GM21825 (cell line): ENCODE results near the gene PLCL1.
A peak's percentile ranks its signal among the peaks of the same experiment; 100 is the strongest.

Experiments
- ATAC-seq: cut with Tn5 transposase; IDR thresholded peaks from one replicate; pipeline ENCODE4 v1.9.1; 2021; ENCODE audit warnings: mild to moderate bottlenecking, moderate library complexity; ENCODE audit not compliant: unreplicated experiment

The PLCL1 gene

GRCh38 chr2:197884252-197884651 lies 79.9 kb downstream of the PLCL1 start:
- ATAC-seq: no peak

- ATAC-seq: no peak
Observed at GRCh38 chr2:197885126-197885525, 80.7 kb downstream of the PLCL1 start.

DNA sequence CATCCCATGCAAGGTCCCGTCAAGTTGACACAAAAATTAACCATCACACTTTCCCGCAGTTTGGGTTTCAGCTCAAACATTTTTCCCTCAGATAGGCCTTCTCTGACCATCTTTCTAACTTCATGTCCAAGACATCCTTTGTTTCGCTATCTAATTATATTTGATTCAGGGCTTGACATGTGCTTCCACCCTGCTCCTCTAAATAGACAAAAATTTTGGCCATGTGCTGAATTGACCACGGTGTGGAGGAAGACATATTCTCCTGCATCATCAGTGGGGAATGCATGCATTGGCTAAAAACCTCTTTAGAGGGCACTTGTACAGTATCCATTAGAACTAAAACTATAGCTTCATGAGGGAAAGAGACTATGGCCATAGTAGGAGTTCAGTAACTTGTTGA lies 81.2 kb downstream of the PLCL1 start:
- ATAC-seq: no peak

DNA sequence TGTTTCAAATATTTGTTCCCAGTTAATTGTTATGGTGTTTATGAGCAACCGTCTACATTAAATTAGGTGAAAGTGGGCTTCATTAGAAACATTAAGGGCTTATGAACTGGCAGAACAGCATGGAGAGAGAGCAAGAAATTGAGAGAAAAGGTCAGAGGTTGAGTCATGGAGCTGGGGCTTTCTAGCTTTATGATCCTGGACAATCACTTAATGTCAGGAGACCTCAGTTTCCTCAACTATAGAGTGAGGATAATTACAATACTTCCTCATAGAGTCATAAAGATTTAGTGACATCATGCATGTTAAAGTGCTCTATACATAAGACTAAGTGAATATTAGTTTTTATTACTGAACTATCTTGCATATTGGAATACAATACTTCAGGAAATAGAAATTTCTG lies 83.9 kb downstream of the PLCL1 start:
- no peak for ATAC-seq

- ATAC-seq: peak; percentile 99
Observed at GRCh38 chr2:197889041-197889440, 84.6 kb downstream of the PLCL1 start.

- ATAC-seq: no peak
Observed at GRCh38 chr2:197890168-197890567, 85.8 kb downstream of the PLCL1 start.

DNA sequence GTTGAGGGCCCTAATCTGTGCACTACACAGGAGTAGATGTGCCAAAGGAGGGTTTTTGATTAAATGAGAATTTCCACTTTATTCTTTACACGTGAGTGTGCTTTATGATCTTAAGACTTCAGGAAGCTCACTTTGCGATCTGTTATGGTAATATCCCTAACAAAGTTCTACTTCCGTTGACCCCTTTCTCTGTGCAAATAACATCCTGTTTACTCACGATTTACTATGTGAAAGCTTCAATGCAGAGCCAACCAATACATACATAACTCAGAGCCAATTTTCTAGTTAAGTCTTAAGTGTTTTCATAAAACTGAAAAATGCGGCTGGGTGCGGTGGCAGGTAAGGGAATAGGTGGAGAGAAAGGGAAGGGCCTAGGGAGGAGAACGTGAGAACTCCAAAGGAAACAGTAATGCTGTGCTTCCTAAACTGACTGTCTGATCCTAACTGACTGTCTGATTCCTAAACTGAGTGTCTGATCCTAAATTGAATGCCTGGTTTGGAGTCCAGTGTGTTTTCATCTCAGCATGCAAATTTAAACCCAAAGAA lies 87.6 kb downstream of the PLCL1 start:
- ATAC-seq: no peak

GRCh38 chr2:197893403-197894177 lies 89.2 kb downstream of the PLCL1 start:
- ATAC-seq: no peak

GRCh38 chr2:197894751-197895274 lies 90.4 kb downstream of the PLCL1 start:
- ATAC-seq: no peak

DNA sequence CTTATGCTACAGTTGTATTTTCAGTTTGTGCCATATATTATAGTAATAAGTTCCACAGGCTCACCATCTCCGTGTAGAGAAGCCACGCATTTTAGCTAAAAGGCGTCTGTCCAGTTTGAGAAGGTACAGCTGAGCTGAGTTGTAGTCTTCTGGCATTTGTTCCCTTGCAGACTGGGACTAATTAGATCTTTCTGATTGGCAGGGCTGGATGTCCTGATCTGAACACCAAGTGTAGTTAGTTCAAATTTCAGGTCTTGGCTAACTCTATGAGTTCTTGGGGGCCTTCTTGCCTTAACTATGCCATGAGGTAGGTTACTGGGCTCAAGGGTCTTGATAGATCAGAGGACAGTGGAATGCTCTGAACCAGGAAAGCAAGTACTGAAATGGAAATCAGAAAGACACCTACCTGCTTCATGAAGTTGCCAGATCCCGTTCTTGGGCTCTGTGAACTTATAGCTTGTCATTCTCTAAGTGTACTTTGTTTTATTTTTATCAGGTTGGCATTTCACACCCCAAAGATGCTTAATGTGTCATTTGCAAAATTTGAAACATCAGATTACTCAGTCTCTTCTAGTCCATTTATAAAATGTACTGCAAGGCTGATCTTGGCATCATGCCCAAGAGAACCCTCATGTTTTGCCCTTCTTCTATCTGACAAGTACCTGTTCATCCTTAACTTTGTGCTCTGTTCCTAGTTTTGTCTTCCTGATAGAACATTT lies 93.7 kb downstream of the PLCL1 start:
- ATAC-seq: no peak

DNA sequence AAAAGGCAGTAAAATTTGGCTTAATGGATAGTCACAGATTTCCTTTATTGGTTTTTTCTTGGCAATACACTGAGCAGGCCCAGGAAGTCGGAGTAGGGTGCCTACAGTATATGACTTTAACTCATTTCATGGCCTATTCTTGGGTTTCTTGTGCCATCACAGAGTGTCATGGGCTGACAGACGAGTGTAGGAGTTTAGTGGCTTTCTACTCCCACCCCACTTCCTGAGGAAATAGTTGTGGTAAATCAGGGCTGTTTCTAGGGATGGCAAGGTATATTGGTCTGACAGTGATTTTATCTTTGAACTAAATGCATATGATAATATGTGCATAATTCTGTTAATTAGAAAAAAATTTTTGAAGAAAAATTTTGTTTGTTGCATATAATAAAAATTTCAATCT lies 100.1 kb downstream of the PLCL1 start:
- ATAC-seq: no peak

DNA sequence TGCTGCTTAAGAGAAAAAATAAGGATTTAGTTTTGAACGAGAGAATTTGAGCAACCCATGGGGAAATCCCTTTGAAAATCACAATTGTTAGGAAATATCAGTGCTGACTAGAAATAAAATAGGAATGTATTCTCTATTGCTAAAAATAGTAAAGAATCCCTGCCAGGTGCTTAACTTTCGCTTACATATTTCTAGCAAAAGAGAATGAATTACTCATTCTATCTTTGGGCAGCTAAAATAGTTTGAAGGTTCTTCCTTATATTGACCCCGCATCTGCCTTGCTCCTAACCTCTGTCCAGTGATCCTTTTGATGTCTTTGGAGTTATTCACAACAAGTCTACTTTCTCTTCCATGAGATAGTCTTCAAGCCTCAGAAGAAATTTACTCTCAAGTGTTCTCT lies 103.8 kb downstream of the PLCL1 start:
- no peak for ATAC-seq

- ATAC-seq: no peak
Observed at GRCh38 chr2:197908990-197909776, 104.8 kb downstream of the PLCL1 start.

DNA sequence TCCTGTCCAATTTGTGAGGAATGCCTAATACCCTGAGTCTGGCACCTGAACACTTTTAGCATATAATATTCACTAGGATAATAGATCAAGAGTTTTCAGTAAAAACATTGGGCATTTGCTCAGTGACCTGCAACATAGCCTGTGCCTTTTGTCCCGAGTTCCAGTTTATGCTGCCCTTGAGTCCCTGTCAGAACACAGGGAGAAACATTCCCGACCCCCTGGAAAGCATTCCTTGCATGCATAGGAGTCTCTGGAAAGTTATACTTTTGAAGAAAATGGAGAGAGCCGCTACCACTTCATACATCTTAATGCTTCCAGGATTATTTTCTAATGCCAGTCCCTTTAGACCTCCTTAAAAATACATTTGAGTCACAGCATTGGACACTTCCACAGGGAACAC lies 107.3 kb downstream of the PLCL1 start:
- no peak for ATAC-seq

GRCh38 chr2:197913084-197913483 lies 108.7 kb downstream of the PLCL1 start:
- no peak for ATAC-seq

GRCh38 chr2:197914778-197915177 lies 110.4 kb downstream of the PLCL1 start:
- ATAC-seq: no peak

- ATAC-seq: no peak
Observed at GRCh38 chr2:197915548-197916265, 111.3 kb downstream of the PLCL1 start.

- no peak for ATAC-seq
Observed at GRCh38 chr2:197919487-197919886, 115.1 kb downstream of the PLCL1 start.

- ATAC-seq: no peak
Observed at GRCh38 chr2:197920088-197920487, 115.7 kb downstream of the PLCL1 start.

DNA sequence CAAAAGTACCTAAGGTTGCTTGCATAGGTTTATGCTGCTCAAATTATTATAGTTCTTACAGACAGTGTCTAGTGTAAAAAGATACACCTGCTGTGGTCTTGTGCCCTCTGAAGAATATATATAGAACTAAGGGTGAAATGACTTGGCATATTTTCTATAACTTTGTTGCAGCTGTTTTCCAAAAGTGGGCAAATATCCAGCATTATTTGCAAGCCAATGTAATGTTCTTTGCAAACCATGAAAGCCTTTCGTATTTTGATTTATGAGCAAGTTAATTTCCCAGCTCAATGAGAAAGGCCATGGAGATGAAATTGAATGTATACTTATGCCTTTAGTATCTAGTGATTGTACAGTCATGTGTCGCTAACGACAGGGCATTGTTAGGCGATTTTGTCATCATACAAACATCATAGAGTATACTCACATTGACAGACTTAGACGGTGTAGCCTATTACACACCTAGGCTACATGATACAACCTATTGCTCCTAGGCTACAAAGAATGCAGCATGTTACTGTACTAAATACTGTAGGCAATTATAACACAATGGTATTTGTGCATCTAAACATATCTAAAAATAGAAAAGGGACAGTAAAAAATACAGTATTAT lies 116.3 kb downstream of the PLCL1 start:
- no peak for ATAC-seq
